Rectal smooth muscle tissue (tissue), 1 donor: Measurements from ENCODE around the gene NASP.

Experiments
- H3K27ac ChIP-seq: one replicate; pipeline ENCODE4 v1.7.0; 2013; ENCODE audit warnings: low read depth, low read length, inconsistent platforms
- H3K27me3 ChIP-seq: one replicate; pipeline ENCODE4 v1.7.0; 2013; ENCODE audit warnings: low read length; ENCODE audit not compliant: control insufficient read depth, insufficient read depth
- H3K36me3 ChIP-seq: one replicate; pipeline ENCODE4 v1.7.0; 2013; ENCODE audit warnings: low read length; ENCODE audit not compliant: control insufficient read depth, insufficient read depth
- H3K4me1 ChIP-seq: one replicate; pipeline ENCODE4 v1.7.0; 2013; ENCODE audit warnings: low read length; ENCODE audit not compliant: control insufficient read depth, insufficient read depth
- H3K4me3 ChIP-seq: one replicate; pipeline ENCODE4 v1.7.0; 2013; ENCODE audit warnings: low read length
- H3K9ac ChIP-seq: one replicate; pipeline ENCODE4 v1.7.0; 2013; ENCODE audit warnings: low read length

NASP gene

GRCh38 chr1:45552331-45552730 is 31.5 kb upstream of the NASP start:
- Histone ChIP-seq H3K27me3 (no peaks in the 10 kb centered on the region), H3K36me3 (peaks cover 2% of the 10 kb centered on the region), H3K4me3 (peak overlapping the region; percentile 23), H3K4me1 (peaks cover 7% of the 10 kb centered on the region), H3K9ac (no peak overlapping the region), H3K27ac (no peak overlapping the region)

- Histone ChIP-seq H3K27me3 (no peaks in the 10 kb centered on the region), H3K9ac (no peak overlapping the region), H3K4me3 (no peak overlapping the region), H3K27ac (no peak overlapping the region), H3K36me3 (peaks cover 2% of the 10 kb centered on the region), H3K4me1 (peaks cover 9% of the 10 kb centered on the region)
These were observed 29.6 kb upstream of the NASP start for GRCh38 chr1:45554198-45554597.

- Histone ChIP-seq H3K27me3 (no peaks in the 10 kb centered on the region), H3K9ac (no peak overlapping the region), H3K4me1 (peaks cover 2% of the 10 kb centered on the region), H3K27ac (no peak overlapping the region), H3K36me3 (peaks cover 4% of the 10 kb centered on the region), H3K4me3 (no peak overlapping the region)
These were observed 26.4 kb upstream of the NASP start for GRCh38 chr1:45557422-45557944.

DNA sequence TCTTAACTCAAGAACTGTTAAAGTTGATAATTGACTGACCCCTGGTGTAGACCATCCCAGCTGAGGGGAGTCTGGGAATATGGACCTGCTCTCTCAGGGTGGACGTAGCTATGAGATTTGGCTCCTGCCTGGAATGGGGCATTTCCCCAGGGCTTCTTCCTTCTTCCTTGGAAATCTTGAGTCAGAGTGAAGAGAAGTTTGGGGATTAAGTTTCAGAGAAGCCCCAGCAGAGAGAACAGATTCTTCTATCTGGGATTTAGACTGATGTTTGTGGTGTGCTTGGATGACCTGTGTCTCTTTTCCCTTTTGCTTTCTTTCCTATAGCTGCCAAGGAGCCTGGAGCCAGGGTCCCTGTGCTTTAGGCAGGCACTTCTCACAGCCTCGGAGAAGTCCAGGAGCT is 20.0 kb upstream of the NASP start:
- no peak overlapping the region for H3K4me3 ChIP-seq
- peaks cover 24% of the 10 kb centered on the region for H3K36me3 ChIP-seq
- no peaks in the 10 kb centered on the region for H3K4me1 ChIP-seq

GRCh38 chr1:45566722-45567121 is 17.1 kb upstream of the NASP start:
- Histone ChIP-seq H3K27ac (no peak overlapping the region), H3K27me3 (no peaks in the 10 kb centered on the region), H3K4me3 (no peak overlapping the region), H3K9ac (no peak overlapping the region), H3K36me3 (peaks cover 25% of the 10 kb centered on the region), H3K4me1 (no peaks in the 10 kb centered on the region)

More for the DNA sequence above, 20.0 kb upstream of the NASP start:
- Histone ChIP-seq H3K27me3 (no peaks in the 10 kb centered on the region), H3K27ac (no peak overlapping the region), H3K9ac (no peak overlapping the region)

- Histone ChIP-seq H3K36me3 (peaks cover 22% of the 10 kb centered on the region), H3K27ac (no peak overlapping the region), H3K4me3 (no peak overlapping the region), H3K9ac (no peak overlapping the region), H3K27me3 (no peaks in the 10 kb centered on the region), H3K4me1 (no peaks in the 10 kb centered on the region)
These were observed 15.9 kb upstream of the NASP start for GRCh38 chr1:45567911-45568310.

DNA sequence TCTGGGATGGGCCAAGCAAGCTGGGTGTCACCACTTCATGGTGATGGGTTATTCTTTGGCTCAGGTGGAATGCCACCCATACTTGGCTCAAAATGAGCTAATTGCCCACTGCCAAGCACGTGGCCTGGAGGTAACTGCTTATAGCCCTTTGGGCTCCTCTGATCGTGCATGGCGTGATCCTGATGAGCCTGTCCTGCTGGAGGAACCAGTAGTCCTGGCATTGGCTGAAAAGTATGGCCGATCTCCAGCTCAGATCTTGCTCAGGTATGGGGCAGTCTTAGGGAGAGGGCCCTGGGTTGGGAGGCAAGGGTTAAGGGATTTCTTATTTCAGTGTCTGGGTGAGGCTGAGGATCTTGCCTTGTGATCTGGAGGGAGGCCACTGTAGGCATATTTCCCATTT is 15.4 kb upstream of the NASP start:
- Histone ChIP-seq H3K4me3 (no peak overlapping the region), H3K27me3 (no peaks in the 10 kb centered on the region), H3K27ac (no peak overlapping the region), H3K4me1 (no peaks in the 10 kb centered on the region), H3K9ac (no peak overlapping the region), H3K36me3 (peaks cover 22% of the 10 kb centered on the region)

- peaks cover 22% of the 10 kb centered on the region for H3K36me3 ChIP-seq
- H3K9ac ChIP-seq, result no peak overlapping the region
- no peaks in the 10 kb centered on the region for H3K27me3 ChIP-seq
- no peaks in the 10 kb centered on the region for H3K4me1 ChIP-seq
- no peak overlapping the region for H3K4me3 ChIP-seq
- no peak overlapping the region for H3K27ac ChIP-seq
These were observed 14.3 kb upstream of the NASP start for GRCh38 chr1:45569571-45569961.

GRCh38 chr1:45569962-45570581 is 13.8 kb upstream of the NASP start:
- H3K27ac ChIP-seq, result no peak overlapping the region
- H3K9ac ChIP-seq, result no peak overlapping the region
- H3K27me3 ChIP-seq, result no peaks in the 10 kb centered on the region
- no peaks in the 10 kb centered on the region for H3K4me1 ChIP-seq
- H3K4me3 ChIP-seq, result no peak overlapping the region
- H3K36me3 ChIP-seq, result peaks cover 22% of the 10 kb centered on the region

- H3K9ac ChIP-seq, result no peak overlapping the region
- H3K4me1 ChIP-seq, result no peaks in the 10 kb centered on the region
- H3K36me3 ChIP-seq, result peaks cover 22% of the 10 kb centered on the region
- H3K4me3 ChIP-seq, result no peak overlapping the region
- H3K27me3 ChIP-seq, result no peaks in the 10 kb centered on the region
- no peak overlapping the region for H3K27ac ChIP-seq
These were observed 13.2 kb upstream of the NASP start for GRCh38 chr1:45570631-45571030.

DNA sequence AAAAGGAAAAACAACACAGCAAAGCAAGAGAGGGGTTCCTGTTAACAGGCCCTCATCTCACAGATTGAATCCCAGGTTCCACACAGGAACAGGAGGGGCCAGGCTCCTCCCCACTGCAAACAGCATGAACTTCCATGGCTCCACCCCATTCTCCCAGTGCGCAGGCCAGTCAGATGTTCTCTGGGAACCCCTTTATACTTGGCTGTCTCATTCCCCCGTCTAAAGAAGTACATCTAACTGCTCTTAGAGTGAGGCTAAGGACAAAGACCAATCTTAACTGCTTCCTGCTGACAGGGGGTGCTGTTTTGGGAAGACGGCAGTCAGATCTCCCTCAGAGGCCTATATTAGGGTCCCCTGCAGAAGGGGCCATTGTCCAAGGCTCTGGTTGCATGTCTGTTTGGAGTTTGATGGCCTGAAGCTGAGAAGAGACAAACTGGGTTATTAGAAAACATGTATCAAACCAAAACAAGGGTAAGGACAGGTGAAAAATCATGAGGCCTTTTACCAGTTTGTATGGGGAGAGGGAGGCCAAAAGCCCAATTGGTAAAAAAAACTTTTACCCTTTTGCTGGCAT is 10.5 kb upstream of the NASP start:
- Histone ChIP-seq H3K4me3 (no peak overlapping the region), H3K36me3 (peaks cover 7% of the 10 kb centered on the region), H3K4me1 (no peaks in the 10 kb centered on the region), H3K9ac (no peak overlapping the region), H3K27ac (no peak overlapping the region), H3K27me3 (no peaks in the 10 kb centered on the region)

GRCh38 chr1:45574105-45574626 is 9.7 kb upstream of the NASP start:
- no peak overlapping the region for H3K9ac ChIP-seq
- H3K4me3 ChIP-seq, result no peak overlapping the region
- H3K4me1 ChIP-seq, result no peaks in the 10 kb centered on the region
- H3K36me3 ChIP-seq, result peaks cover 2% of the 10 kb centered on the region
- H3K27me3 ChIP-seq, result no peaks in the 10 kb centered on the region
- H3K27ac ChIP-seq, result no peak overlapping the region

DNA sequence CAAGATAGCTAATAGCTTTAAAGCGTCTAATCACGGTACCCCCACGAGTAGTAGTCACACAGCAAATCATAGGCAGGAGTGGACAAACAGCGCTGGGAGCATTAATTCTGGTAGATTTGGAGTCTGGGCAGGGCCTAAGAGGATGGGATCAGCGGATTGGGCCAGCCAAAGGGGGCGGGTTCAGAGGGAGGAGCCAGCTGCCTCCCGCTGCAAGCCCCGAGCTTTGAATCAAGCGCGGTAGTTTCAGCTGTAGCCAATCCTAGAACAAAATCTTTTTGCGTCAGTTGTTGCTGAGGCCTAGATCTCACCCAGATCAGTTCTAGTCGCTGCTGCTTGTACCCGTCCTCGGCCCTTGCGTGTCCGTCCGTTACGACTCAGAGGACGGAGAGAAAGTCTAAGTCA is 576 bp upstream of the NASP start:
- Histone ChIP-seq H3K36me3 (no peaks in the 10 kb centered on the region), H3K27me3 (no peaks in the 10 kb centered on the region), H3K27ac (peak overlapping the region; percentile 96), H3K4me1 (peaks cover 9% of the 10 kb centered on the region), H3K9ac (peak overlapping the region; percentile 20), H3K4me3 (peak overlapping the region; percentile 99)
